Stimulated activated CD4-positive, alpha-beta T cell treated with anti-CD3 and anti-CD28 coated beads, Interleukin-4, amount 100 ng/mL, for 1 hour (primary cell): ENCODE data around the gene SNTG2.

ENCODE experiments used
- DNase-seq: peaks from one replicate; pipeline ENCODE4 v3.0.0-alpha.2; 2020

The SNTG2 gene

DNA sequence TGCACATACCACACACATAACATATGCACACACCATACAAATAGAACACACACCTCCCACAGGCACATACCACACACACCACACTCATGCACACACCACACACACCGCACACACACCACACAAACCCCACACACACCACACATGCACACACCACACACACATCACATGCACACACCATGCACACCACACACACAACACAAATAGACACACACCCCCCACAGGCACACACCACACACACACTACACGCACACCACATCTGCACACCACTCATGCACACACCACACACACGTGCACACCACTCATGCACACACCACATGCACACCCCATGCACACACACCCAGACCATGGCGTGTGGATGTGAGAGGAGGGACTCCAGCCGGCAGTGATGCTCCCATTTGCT lies 300.9 kb downstream of the SNTG2 start:
- DNase-seq = no peak

DNA sequence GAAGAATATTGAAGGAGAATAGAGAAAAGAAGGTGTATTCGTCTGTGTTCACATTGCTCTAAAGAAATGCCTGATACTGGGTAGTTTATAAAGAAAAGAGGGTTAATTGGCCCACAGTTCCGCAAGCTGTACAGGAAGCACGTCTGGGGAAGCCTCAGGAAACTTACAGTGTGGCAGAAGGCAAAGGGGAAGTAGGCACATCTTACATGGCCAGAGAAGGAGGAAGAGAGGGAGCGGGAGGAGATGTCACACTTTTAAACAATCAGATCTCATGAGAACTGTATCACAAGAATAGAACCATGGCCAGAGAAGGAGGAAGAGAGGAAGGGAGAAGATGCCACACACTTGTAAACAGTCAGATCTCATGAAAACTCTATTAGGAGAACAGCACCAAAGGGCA lies 303.0 kb downstream of the SNTG2 start:
- DNase-seq = no peak

DNA sequence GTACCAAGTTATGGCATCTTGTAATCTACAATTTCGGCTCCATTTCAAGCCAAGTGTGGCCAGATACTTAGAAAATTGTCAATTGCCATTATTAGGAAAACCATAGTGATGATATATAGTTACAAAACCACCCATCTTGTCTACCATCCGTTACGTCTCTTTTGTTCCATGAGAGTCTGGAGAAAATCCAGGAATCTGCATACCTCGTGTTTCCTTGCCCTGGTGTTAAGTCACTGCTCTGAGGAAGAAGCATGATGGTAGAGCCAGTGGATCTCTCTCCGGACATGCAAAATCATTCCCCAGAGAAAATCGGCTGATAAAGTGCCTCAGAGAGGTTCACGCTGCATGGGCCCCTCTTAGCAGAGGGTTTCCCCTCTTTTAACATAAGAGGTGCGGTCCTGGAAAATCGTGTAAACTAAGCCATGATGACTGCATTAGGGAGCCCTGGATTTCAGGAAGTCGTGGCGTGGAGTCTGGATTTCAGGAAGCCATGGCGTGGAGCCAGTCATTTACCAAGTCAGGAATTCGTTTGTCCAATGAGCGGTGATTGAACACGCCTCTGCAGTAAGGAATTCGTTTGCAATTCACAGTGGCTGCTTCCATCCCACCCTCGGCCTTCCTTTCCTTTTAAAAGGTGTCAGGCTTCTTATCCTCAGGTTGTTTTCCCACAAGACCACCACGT lies 304.2 kb downstream of the SNTG2 start:
- DNase-seq = no peak

DNA sequence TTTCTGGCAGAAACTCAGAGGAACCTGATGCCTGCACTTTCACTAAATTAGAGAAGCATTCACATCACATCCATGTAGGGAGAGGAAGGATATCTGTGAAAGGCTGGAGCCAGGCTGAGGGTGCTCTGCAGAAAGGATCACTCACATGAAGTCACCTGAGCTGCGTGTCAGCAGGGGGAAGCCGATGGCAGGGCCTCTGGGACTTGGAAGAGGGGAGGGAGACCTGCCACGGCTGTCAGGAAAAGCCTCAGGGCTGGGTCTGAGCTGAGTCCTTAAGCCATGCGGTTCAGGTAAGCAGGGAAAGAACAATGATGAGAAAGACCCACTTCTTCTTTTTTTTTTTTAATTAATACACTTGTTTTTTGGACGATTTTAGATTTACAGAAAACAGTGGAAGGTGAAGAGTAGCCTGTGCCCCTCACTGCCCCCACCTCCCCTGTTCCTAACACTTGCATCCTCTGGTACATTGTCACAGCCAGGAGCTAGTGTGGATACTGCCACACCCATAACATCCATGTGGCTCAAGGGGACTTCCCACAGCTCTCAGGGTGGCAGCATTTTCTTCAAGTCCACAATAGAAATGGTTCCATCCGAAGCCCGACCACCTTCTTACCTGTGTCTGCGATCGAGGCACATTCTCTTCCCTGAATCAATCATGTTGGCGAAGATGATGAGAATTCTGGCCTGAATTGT lies 306.1 kb downstream of the SNTG2 start:
- DNase-seq = no peak

DNA sequence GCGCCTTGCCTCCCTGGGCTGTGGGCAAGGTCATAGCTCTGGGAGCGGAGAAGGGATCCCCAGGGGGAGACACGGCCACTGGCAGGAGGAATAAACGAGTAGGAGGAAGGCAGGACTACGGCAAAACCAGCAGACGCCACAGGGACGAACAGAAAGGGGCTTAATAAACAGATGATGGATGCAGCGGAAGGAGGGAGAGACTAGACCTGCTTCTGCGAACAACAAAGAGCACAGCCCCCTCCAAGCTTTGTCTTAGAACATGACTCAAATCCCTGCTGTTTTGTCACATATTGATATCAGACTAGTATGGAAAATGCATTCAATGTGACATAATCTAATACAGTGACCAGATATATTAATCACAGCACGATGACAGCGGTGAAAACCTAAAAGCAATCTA lies 306.7 kb downstream of the SNTG2 start:
- no peak for DNase-seq

DNA sequence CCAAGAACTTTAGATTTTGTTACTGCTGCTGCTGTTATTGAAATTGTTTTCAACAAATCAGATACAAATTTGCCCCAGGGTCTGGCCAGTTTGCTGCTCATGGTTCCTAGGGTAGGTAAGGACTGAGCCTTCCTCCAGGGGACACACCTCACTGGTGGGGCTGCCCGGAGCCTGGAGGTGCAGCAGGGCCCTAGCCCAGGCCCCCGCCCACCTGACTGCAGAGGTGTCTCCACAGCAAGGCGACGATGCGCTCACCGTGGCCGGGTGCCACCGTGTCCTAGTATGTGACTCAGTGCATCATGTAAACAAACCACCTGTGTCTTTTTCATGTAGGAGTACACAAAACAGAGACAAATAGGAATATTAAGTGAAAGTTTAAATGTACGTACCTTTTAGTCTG lies 309.1 kb downstream of the SNTG2 start:
- no peak for DNase-seq

DNA sequence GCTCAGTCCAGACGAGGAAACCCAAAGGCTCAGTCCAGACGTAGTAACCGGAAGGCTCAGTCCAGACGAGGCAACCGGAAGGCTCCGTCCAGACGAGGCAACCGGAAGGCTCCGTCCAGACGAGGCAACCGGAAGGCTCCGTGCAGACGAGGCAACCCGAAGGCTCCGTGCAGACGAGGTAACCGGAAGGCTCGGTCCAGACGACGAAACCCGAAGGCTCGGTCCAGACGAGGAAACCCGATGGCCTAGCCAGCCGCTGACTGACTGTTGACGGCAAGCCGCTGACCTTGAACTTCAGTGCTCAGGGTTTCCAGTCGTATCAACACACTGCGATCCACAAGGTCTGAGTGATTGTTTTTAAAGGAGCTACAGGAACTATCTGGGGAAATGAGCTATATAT lies 312.0 kb downstream of the SNTG2 start:
- no peak for DNase-seq

DNA sequence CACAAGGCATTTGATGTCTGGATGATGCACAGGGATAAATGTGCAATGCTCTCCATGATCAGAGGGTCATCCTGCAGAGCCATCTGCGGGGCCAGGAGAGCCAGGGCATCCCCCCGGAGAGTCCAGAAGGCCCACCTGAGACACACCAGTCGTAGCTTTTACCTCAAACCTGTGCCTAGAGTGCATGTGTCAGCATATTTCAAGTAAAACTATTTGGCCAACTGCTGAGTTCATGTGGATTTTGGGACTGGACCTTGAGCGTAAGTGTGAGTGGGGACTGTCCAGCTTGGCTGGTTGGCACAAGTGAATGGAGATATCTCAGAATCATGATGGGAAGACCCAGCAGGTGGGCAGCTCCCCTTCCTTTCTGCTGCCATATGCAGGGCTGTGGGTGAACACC lies 314.8 kb downstream of the SNTG2 start:
- no peak for DNase-seq

DNA sequence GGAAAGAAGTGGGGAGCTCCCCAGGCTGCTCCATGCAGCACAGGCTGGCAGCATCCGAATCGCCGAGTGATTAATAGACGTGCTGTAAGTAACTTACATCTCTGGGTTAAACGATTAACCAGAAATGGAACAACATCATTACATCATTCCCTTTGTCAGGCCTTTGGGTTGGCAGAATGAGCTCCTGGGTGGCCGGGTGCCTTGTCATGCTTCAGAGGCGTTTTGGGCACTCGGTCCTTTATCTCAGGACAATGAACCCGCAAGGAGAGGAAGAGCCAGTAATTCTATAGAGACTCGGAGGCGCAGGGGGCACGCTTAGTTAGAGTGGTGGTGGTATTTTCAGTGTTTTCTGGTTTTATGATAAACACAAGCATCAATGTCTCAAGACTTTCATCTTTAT lies 315.7 kb downstream of the SNTG2 start:
- no peak for DNase-seq

DNA sequence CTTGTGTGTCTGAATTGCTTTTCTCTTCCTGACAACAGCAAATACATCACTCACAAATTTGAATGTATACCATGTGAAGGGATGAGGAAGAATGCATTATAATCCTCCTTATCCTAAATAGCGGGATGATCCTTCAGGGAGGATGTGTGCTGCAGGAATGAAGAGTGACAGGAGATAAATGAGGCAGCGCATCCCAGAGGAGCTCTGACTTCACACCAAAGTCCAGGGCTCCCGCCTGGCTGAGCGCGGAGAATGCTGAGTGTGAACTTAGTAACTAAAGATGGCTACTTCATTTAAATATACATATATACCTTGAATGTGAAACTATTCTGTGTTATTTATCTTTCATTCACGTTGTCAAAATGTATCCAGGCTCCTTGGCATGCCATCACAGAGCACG lies 317.4 kb downstream of the SNTG2 start:
- DNase-seq = no peak

DNA sequence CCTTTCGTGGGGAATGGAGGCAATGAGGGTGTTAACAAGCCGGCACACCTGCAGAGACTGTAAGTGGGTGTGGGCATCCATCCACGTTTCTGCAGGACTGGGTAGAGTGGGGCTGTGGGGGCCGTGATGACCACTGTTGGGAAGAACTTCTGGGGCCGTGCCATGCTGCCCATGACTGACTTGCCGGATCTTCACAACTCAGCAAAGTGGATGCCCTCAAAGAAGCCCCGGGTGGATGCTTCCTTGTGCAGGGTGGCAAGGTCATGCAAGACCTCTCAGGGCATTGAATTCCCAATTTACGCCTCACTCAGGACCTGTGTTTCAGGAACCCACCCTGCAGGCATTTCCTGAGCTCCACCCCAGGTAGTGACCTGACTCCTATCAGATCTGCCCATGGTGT lies 319.2 kb downstream of the SNTG2 start:
- no peak for DNase-seq

DNA sequence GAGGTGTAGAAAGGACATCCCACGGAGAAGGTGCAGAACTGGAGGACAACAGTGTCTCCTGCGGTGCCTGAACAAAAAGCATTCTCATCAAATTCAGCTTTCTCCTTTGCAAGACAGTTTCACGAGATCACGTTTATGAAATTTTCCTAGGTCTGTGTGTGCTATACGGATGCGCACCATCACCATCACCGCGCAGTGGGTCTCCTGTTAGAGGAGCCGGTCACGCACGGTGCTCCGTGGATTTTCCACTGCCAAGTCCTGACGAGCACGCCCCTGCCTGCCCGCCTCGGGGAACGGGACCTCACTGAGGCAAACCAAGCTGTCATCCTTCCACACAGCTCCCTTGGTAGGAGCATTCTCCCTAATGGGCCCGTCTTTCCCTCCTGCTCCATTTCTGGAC lies 322.2 kb downstream of the SNTG2 start:
- DNase-seq = no peak

DNA sequence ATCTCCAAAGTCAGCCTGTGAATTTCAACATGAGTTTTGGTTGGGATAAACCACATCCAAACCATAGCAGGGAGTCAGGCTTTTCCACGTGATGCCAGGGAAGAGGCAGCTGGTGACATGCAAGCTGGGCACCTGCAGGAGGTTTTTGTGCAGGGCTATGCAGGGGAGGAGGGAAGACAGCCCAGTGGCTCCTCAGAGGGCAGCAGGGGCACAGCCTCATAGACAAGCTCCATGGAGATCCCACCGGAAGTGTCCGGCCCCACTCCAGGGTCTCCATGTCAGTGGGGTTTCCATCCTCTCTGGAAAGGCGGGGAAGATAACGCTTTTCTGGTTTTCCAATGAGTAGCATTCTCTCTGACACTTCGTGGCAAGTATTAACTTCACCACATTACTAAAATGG lies 327.0 kb downstream of the SNTG2 start:
- no peak for DNase-seq

DNA sequence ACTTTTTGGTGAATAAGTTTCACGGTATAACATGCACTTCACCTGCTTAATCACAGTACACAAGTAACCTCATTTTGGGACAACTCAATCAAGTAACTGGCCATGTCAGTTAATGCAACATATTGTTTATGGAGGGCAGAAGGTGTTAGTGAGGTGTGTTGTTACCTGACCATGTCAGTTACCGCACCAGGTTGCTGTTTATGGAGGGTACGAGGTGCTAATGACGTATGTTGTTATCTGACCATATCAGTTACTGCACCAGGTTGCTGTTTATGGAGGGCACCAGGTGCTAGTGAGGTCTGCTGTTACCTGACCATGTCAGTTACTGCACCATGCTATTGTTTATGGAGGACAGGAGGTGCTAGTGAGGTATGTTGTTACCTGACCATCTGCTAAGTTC lies 327.5 kb downstream of the SNTG2 start:
- DNase-seq = no peak

DNA sequence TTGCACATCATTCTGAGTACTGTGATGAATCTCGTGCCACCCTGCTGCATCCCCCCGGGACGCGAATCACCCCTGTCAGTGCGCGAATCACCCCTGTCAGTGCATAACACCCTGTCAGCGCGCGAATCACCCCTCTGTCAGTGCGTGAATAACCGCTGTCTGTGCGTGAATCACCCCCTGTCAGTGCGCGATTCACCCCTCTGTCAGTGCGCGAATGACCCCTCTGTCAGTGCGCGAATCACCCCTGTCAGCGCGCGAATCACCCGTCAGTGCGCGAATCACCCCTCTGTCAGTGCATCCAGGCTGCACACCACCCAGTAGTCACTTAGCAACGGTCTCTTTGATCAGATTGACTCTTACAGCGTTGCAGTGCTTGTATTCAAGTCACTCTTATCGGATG lies 328.2 kb downstream of the SNTG2 start:
- no peak for DNase-seq

DNA sequence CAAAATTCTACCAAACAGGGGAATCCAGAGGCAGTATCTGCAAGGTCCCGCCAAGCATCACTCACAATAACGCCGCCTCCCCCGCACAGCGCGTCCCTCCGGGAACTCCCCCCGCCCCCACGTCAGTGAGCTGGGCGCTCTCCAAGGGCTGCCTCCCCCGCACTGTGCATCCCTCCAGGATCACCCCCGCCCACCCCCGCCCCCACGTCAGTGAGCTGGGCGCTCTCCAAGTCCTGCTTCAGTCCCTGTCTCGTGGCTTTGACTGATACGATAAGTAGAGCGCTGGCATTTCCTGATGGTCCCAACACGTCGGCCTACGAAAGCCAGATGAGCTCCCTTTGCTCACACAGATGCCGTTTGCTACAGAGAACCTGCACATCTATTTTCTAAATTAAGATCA lies 331.9 kb downstream of the SNTG2 start:
- no peak for DNase-seq

DNA sequence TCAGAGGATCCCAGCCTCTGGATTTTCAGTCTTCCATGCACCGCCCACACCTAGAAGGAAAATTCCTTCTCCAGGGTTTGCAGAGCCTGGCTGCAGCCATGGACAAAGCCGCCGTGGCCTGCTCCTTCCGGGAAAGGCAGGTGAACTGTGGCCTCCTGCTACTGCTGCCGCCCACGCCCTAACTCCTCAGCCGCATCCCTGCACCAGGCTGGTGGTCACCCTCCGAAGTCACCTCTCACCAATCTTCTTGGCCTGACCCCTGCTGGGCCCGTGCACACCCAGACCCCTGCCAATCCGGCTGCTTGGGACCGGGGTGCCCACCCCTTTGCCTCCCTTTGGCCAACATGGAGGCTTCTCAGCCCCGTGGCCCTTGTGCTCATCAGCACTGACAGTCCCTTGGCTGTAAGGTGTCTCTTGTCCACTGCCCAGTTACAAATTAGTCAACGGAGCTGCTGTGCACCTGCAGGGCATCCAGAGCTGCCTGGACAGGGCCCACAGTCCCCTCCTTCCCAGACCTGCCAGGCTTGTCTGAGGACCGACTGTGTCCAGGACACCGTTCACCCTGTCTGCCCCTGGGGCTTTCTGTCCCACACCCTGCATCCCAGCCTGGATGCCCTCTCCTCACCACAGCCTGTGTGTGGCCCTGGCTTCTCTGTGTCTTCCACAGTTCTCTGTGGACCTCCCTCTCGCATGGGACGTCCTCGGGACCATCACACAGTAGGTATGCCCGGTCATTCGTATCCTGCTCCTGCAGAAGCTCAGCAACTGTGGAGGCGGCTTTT lies 332.6 kb downstream of the SNTG2 start:
- DNase-seq = no peak

DNA sequence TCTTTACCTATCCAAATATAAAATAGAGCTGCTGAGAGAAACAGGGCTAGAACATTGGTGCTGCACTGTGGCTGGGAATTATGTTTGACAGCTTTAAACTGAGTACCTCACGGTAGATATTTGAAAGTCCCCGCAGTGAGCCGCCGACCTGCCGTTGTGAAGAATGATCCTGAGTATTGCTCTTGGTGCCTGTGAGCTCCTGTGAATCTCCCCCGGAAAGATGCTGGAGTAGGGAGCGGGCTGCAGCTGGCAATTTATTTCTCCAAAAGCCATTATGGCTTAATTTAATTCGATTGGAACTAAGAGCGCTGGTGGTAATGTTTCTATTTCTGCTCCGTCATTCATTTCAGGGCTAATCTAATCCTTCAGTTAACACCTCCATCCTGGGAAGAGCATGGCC lies 333.2 kb downstream of the SNTG2 start:
- no peak for DNase-seq

DNA sequence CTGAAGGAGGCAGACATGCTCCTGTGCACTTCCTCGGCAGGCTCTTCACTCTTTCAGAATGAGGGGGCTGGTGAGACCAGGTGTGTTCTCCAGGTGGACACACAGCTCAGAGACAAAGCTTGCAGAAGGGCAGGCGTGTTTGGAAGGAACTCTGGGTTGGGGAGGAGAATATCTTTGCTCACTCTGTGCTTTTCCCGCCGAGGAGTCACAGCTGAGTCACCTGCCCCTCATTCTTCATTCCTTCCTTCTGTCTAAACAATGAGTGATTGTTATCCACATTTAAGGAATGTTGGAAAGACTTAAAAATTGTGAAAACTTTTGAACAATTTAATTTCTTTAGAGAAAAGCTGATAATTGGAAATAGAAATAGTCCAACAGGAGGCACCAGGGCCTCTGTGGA lies 336.3 kb downstream of the SNTG2 start:
- DNase-seq = no peak

DNA sequence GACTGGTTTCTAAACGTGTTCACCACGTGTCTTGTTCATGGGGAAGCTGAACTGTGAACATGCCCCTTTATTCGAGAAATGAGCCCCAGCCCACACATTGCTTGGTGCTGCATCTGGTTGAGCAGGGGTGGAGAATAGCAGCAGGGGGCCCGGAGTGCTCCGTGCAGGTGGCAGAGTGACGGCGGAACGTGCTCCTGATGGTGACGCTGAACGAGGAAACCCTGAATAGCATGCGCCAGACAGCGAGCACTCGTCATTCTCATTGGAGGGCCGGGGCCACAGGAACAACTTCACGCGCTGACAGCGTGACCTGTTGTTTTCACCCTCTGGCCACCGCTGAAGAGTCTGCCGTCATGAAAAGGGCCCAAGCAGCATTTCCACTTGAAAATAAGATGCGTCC lies 336.8 kb downstream of the SNTG2 start:
- no peak for DNase-seq

DNA sequence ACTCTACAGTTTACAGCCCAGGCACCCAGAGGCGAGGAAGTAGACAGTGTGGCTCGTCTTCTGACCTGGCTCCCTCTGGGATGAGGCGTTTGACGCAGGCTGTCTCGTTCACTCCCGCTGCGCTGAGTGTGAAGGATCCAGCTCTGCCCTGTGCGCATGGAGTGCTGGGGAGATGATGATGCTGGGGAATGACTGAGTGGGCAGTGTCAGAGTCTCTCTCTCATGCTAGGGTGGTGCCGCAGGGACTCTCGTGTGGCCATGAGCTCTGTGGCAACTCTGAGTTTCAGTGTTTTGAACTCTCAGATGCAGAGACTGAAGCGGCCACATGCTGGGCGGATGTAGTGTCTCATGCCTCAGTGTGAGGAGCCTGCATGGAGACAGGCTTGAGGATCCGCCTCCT lies 344.3 kb downstream of the SNTG2 start:
- DNase-seq = no peak

DNA sequence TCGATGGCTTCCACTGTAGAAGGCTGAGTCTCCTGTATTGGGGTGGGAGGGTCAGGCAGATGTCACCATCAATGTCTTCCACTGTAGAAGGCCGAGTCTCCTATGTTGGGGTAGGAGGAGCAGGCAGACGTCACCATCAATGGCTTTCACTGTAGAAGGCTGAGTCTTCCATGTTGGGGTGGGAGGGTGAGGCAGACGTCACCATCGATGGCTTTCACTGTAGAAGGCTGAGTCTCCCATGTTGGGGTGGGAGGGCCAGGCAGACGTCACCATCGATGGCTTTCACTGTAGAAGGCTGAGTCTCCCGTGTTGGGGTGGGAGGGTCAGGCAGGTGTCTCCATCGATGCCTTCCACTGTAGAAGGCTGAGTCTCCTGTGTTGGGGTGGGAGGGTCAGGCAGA lies 345.1 kb downstream of the SNTG2 start:
- no peak for DNase-seq

DNA sequence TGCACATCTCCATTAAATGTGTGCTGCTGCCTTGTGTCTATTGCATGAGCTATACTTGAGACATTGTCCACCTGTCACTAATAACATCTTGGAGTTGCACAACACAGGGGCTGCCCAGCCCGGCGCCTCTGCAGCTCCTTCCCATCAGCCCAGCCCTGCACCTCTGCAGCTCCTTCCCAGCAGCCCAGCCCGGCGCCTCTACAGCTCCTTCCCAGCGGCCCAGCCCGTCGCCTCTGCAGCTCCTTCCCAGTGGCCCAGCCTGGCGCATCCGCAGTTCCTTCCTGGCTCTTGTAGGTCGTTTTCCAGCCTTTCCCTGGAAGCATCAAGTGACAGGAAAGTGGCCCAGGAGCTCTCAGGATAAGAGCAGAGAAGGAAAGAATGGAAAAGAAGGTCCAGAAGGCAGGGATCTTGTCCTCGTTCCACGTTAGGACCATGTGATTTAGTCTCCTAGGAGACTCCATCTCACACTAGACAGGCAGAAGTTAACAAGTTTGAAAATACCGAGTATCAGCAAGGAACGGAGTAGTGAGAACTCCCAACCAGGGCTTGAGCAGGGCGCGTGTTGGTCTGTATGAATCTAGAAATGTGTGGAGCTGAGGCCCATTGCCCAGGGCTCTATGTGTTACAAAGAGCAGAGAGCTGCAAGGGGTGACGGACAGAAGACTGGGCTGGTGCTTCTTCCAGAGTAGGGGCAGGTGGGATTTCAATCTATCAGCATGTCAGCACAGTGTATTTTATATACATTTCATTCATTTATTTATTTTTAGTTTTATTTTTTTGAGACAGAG lies 346.9 kb downstream of the SNTG2 start:
- DNase-seq = no peak

DNA sequence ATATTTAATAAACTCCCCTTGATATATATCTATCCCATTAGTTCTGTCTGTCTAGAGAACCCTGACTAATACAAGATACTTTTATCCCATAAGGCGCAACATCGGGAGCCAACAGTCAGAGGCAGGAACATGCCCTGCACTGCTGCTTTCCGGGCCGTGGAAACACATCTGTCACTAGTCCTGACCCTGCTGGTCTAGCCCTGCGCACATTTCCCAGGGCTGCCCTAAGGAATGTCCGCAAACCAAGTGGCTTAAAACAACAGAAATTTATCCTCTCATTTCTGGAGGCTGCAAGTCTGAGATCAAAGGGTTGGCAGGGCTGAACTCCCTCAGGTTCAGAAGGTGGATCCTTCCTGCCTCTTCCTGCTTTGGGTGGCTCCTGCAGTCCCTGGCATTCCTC lies 348.4 kb downstream of the SNTG2 start:
- no peak for DNase-seq
